ENCODE results near the gene ADAMTSL3.
"Not testable (repeated sequence)": the region's sequence is repeated elsewhere in the genome, so short reads cannot be mapped to it uniquely, and the experiment has no call there.

Gene ADAMTSL3

DNA sequence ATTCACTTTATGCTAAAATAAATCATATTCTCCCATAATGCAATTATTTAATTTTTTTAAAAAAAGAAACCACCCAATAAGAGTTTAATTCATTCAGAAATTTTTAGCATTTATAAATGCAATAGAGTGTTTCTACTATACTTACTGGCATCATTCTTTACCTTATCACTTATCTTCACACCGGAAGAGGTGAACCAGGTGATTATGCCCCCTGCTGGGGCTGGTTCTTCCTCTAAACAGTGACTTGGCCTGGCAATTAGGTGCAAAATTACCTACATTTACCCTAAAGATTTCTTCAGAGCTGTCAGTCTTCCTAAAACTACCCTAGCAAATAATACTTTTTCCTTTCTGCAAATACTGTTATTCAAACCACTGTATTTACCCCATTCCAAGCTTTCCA, 397.2 kb downstream of the ADAMTSL3 start:
- DNase-seq = not testable (repeated sequence)

- not testable (repeated sequence) for DNase-seq
These were observed 400.6 kb downstream of the ADAMTSL3 start for GRCh38 chr15:84054544-84054943.

DNA sequence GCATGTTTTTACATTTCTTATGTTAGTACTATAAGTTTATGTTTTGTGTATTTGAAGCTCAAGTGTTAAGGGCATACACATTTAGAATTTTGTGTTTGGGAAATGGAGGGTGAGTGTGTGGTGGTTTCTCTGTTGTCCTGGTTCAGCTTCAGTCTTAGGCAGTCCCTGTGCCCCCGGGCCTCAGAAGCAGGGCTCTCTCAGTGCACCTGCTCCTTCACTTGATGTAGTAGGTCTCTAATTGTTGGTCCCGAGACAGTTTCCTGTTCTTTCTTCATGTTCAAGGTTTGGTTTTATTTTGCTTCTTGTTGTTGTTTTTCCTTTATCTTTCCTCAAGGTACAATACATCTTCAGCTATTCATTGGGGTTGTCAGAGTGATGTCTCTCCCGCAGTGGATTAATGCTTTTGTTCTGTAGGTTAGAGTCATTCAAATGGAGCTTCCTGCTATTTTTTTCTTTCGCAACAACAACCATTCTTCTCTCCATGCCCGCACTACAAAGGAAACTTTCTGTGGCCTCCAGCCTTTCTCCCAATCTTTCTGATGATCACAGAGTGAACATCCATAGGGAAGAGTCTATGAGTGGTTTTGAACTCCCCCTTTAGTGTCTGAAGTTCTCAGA, 403.9 kb downstream of the ADAMTSL3 start:
- DNase-seq = no peak

DNA sequence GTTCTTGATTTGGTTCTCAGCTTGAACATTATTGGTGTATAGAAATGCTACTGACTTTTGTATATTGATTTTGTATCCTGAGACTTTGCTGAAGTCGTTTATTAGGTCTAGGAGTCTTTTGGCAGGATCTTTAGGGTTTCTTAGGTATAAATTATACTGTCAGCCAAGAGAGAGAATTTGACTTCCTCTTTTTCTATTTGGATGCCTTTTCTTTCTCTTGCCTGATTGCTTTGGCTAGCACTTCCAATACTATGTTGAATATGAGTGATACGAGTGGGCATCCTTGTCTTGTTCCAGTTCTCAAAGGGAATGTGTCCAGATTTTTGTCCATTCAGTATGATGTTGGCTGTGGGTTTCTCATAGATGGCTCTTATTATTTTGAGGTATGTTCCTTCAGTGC, 409.8 kb downstream of the ADAMTSL3 start:
- not testable (repeated sequence) for DNase-seq

GRCh38 chr15:84068674-84069073, 414.8 kb downstream of the ADAMTSL3 start:
- not testable (repeated sequence) for DNase-seq

- DNase-seq = not testable (repeated sequence)
These were observed 424.1 kb downstream of the ADAMTSL3 start for GRCh38 chr15:84078038-84078437.

DNA sequence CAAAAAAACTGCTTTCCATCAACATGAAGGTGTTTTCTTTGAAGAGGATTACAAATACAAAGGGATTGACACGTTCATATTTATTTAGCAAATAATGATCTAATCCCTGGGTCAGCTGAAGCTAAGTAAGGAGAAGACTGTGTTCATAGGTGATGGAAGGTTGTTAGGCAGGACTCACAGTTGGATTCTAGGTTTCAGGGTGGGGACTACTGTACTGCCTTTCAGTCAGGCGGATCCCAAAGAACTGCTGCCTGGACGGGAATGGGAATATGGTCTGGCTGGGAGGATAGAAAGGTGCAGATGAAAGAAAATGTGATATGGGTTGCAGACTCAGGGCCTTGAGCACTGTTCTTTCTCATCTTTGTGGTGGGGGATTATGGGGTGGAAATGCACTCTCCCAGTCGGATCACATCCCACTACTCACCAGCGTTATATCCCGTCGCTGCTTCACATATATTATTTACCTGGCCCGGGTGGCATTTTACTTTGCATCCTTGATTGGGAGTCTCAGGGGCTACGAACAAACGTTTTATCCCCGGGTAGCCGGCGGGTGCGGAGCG, 425.5 kb downstream of the ADAMTSL3 start:
- DNase-seq = peak; percentile 11

DNA sequence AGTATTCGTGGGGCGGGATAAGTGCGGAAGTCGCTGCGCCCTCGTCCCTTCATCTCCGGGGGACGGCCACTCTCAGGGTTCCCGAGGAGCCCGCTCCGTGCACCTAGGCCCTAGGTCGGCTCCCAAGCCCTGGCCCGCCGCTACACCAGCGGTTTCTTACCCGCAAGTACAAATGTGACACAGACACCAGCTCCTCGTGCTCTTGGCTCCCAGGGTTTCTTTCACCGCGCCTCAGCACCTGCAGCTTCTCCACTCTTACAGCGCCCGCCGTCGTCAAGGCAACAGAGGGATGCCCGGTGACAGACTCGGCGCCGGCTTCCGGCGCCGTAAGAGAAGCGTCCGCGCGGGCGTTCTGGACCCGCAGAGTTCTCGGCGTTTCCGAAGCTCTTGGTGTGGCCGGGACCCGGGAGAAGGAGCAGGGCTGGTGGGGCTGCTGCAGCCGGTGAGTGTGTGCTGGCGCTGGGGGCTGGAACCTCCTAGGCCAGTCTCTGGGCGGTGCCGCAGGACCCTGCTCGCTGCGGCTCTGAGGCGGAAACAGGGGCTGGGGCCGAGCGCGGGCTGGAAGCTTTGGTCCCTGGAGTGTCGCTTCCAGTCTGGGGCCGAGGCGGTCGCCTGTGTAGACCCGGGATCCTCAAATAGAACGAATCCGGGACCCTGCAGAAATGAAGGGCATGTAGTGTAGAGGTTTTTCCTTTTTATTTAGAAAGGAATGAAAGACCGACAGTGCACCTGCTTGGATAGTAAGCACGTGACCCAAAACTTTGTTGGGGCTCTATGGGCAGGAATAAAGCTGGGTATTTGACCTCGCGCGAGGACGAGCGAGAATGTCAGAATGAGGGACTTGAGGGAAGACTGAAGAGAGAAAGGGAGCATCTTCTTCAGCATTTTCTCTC, 426.2 kb downstream of the ADAMTSL3 start:
- peak; percentile 64 for DNase-seq

DNA sequence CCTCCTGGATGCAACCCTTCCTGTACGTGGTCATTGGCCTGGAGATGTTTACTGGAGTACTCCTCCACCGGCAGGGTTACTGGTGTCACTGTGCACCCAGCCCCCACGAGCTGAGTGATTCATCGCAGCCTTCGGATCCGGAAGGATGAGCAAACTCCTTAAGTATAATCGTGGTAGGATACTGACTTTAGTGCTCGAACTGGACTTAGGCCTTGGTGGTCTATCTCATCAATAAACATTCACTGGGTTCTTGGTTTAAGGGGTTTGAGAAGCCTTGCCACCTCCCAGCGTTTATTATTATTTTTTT, 426.8 kb downstream of the ADAMTSL3 start:
- DNase-seq = not testable (repeated sequence)

- DNase-seq = no peak
These were observed 427.7 kb downstream of the ADAMTSL3 start for GRCh38 chr15:84081391-84082168.

DNA sequence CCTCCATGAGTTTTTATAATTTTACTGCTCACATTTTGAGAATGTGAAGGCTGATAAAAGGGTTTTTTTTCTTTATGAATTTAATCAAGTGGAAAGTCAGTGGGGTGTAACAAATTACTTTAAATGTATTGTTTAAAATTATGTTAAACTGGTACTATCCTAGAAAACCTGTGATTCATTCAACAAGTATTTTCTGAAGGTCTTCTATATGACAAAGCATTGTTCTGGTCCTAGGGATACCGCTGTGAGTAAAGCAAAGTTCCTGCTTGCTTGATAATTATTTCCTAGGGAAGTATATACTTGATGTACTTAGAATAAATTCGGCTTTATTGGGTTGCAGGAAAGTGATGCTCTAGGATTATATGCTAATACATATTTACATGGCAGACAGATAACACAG, 428.8 kb downstream of the ADAMTSL3 start:
- DNase-seq = no peak

- not testable (repeated sequence) for DNase-seq
These were observed 432.1 kb downstream of the ADAMTSL3 start for GRCh38 chr15:84086071-84086470.
